Chondrocyte (in vitro differentiated cells): ENCODE data around the gene HSPB9. TPM values are rescaled to one million over a fixed set of nuclear protein-coding genes. Genes with fewer than 3 reads are reported as not detected.
"Not testable (repeated sequence)": the region's sequence is repeated elsewhere in the genome, so short reads cannot be mapped to it uniquely, and the experiment has no call there.

Experiments
- DNase-seq: peaks from one replicate; pipeline ENCODE4 v3.0.0; 2021; ENCODE audit warnings: mixed read lengths, low spot score
- H3K27ac Mint-ChIP-seq: one replicate; pipeline ENCODE4 v1.8.0; 2021; ENCODE audit warnings: mild to moderate bottlenecking, moderate library complexity, mixed read lengths; ENCODE audit not compliant: unreplicated experiment
- H3K27me3 Mint-ChIP-seq: 2 replicates; pipeline ENCODE4 v1.8.0; 2021; ENCODE audit warnings: low read depth, mixed read lengths
- H3K36me3 Mint-ChIP-seq: 2 replicates; pipeline ENCODE4 v1.8.0; 2021; ENCODE audit warnings: low read depth, mixed read lengths
- H3K4me1 Mint-ChIP-seq: 2 replicates; pipeline ENCODE4 v1.8.0; 2021; ENCODE audit warnings: low read depth, mild to moderate bottlenecking, mixed read lengths
- H3K4me3 Mint-ChIP-seq: one replicate; pipeline ENCODE4 v1.8.0; 2021; ENCODE audit warnings: mild to moderate bottlenecking, moderate library complexity, mixed read lengths; ENCODE audit not compliant: unreplicated experiment
- H3K9me3 Mint-ChIP-seq: 2 replicates; pipeline ENCODE4 v1.8.0; 2021; ENCODE audit warnings: low read depth, mixed read lengths
- total RNA-seq: library from RNA; stranded (reverse); gene quantifications from 3 replicates; pipeline ENCODE4 v1.2.1, GENCODE V29; 2021
- TF ChIP-seq, protein P1 (sequence below): fragments of 200-600 bp; sonication (generic); IDR thresholded peaks from 2 replicates; pipeline ENCODE4 v1.5.0; 2021; ENCODE audit warnings: antibody characterized with exemption, mild to moderate bottlenecking, moderate library complexity

HSPB9 gene
- total RNA-seq, 1 donor from 2014 or later = not detected

- Mint-ChIP-seq H3K4me3 (no peak overlapping the region), H3K27ac (peak overlapping the region; percentile 65), H3K4me1 (peaks cover 55% of the 10 kb centered on the region), H3K36me3 (peaks cover 10% of the 10 kb centered on the region), H3K27me3 (no peaks in the 10 kb centered on the region), H3K9me3 (no peaks in the 10 kb centered on the region)
- DNase-seq = no peak
- TF ChIP-seq, protein P1, sequence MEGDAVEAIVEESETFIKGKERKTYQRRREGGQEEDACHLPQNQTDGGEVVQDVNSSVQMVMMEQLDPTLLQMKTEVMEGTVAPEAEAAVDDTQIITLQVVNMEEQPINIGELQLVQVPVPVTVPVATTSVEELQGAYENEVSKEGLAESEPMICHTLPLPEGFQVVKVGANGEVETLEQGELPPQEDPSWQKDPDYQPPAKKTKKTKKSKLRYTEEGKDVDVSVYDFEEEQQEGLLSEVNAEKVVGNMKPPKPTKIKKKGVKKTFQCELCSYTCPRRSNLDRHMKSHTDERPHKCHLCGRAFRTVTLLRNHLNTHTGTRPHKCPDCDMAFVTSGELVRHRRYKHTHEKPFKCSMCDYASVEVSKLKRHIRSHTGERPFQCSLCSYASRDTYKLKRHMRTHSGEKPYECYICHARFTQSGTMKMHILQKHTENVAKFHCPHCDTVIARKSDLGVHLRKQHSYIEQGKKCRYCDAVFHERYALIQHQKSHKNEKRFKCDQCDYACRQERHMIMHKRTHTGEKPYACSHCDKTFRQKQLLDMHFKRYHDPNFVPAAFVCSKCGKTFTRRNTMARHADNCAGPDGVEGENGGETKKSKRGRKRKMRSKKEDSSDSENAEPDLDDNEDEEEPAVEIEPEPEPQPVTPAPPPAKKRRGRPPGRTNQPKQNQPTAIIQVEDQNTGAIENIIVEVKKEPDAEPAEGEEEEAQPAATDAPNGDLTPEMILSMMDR = no peak
Measured at GRCh38 chr17:42135664-42136653, 13.4 kb downstream of the HSPB9 start.

DNA sequence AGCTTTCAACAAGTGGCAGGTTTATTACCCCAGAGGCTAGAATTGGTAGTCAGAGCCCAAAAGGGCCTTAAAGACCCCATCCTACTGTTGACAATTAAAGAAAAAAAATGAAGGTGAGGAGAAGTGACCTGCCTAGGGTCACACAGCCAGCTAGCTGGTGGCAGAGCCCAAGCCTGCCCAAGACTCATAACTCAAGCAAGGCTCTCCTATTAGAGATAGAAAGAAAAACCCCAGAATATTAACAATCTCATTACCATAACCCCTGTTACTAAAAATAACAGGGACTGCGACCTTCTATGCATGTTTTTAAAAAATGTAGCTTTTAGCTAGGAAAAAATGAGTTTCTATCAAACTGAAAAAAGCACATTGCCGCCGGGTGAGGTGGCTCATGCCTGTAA is 14.0 kb downstream of the HSPB9 start:
- Mint-ChIP-seq H3K36me3 (peaks cover 6% of the 10 kb centered on the region), H3K4me1 (peaks cover 56% of the 10 kb centered on the region), H3K9me3 (no peaks in the 10 kb centered on the region), H3K27me3 (no peaks in the 10 kb centered on the region), H3K27ac (no peak overlapping the region), H3K4me3 (no peak overlapping the region)
- DNase-seq = no peak
- TF ChIP-seq, protein P1 = no peak

GRCh38 chr17:42138749-42139492 is 16.3 kb downstream of the HSPB9 start:
- TF ChIP-seq, protein P1 = no peak
- peaks cover 6% of the 10 kb centered on the region for H3K36me3 Mint-ChIP-seq
- H3K9me3 Mint-ChIP-seq = no peaks in the 10 kb centered on the region
- H3K27me3 Mint-ChIP-seq = no peaks in the 10 kb centered on the region
- peaks cover 53% of the 10 kb centered on the region for H3K4me1 Mint-ChIP-seq
- no peak for DNase-seq
- peak overlapping the region; percentile 65 for H3K27ac Mint-ChIP-seq
- no peak overlapping the region for H3K4me3 Mint-ChIP-seq

DNA sequence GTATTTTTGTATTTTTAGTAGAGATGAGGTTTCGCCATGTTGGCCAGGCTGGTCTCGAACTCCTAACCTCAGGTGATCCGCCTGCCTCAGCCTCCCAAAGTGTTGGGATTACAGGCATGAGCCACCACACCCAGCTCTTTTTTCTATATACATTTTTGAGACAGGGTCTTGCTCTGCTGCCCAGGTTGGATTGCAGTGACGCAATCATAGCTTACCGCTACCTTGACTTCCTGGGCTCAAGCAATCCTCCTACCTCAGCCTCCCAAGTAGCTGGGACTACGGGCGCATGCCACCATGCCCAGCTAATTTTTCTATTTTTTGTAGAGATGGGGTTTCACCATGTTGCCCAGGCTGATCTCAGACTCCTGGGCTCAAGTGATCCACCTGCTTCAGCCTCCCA is 18.1 kb downstream of the HSPB9 start:
- not testable (repeated sequence) for H3K4me3 Mint-ChIP-seq

GRCh38 chr17:42141382-42141781 is 18.8 kb downstream of the HSPB9 start:
- H3K36me3 Mint-ChIP-seq = peaks cover 1% of the 10 kb centered on the region
- H3K27ac Mint-ChIP-seq = peak overlapping the region; percentile 97
- H3K4me1 Mint-ChIP-seq = peaks cover 39% of the 10 kb centered on the region
- no peaks in the 10 kb centered on the region for H3K27me3 Mint-ChIP-seq
- H3K4me3 Mint-ChIP-seq = no peak overlapping the region
- no peak for DNase-seq
- H3K9me3 Mint-ChIP-seq = no peaks in the 10 kb centered on the region
- TF ChIP-seq, protein P1 = no peak

More for the DNA sequence above, 18.1 kb downstream of the HSPB9 start:
- H3K27me3 Mint-ChIP-seq, H3K36me3 Mint-ChIP-seq, H3K9me3 Mint-ChIP-seq, H3K27ac Mint-ChIP-seq, DNase-seq: not testable (repeated sequence)
- peaks cover 45% of the 10 kb centered on the region for H3K4me1 Mint-ChIP-seq
